Trophoblast cell (in vitro differentiated cells and primary cell): ENCODE data around the gene ADARB2.

Experiments
- DNase-seq, 2 donors: peaks; one replicate each; pipeline ENCODE4 v3.0.0-alpha.2; 2016
- H2AFZ ChIP-seq: 2 replicates; pipeline ENCODE4 v1.6.1; 2013; ENCODE audit warnings: low read length, moderate library complexity, mild to moderate bottlenecking; ENCODE audit not compliant: insufficient read depth, poor library complexity
- H2AK5ac ChIP-seq: 2 replicates; pipeline ENCODE4 v1.6.1; 2013; ENCODE audit warnings: mild to moderate bottlenecking, low read length
- H2BK120ac ChIP-seq: 2 replicates; pipeline ENCODE4 v1.6.1; 2013; ENCODE audit warnings: low read length, mild to moderate bottlenecking, moderate library complexity; ENCODE audit not compliant: insufficient read depth, poor library complexity
- H2BK12ac ChIP-seq: 2 replicates; pipeline ENCODE4 v1.6.1; 2013; ENCODE audit warnings: mild to moderate bottlenecking, low read length, moderate library complexity
- H2BK5ac ChIP-seq: 2 replicates; pipeline ENCODE4 v1.6.1; 2013; ENCODE audit warnings: low read length, low read depth, moderate library complexity, mild to moderate bottlenecking; ENCODE audit not compliant: poor library complexity
- H3K14ac ChIP-seq: 2 replicates; pipeline ENCODE4 v1.6.1; 2013; ENCODE audit warnings: mild to moderate bottlenecking, low read length
- H3K18ac ChIP-seq: 2 replicates; pipeline ENCODE4 v1.6.1; 2013; ENCODE audit warnings: mild to moderate bottlenecking, low read length
- H3K23ac ChIP-seq: 2 replicates; pipeline ENCODE4 v1.6.1; 2013; ENCODE audit warnings: low read length
- H3K27ac ChIP-seq: 2 replicates; pipeline ENCODE4 v1.5.1; 2013; ENCODE audit warnings: low read depth, mild to moderate bottlenecking, inconsistent platforms, low read length, moderate library complexity
- H3K27me3 ChIP-seq: 2 replicates; pipeline ENCODE4 v1.6.1; 2013; ENCODE audit warnings: inconsistent platforms, mild to moderate bottlenecking, low read length, moderate library complexity; ENCODE audit not compliant: insufficient read depth
- H3K36me3 ChIP-seq, 2 experiments: 1 replicate in 1 of 2; 2 replicates in 1 of 2; pipeline ENCODE4 v1.6.1; 2013; ENCODE audit warnings: low read length in 2 of 2, mild to moderate bottlenecking in 2 of 2, moderate library complexity in 1 of 2; ENCODE audit not compliant: insufficient read depth in 2 of 2, control insufficient read depth in 1 of 2
- H3K4ac ChIP-seq: 2 replicates; pipeline ENCODE4 v1.6.1; 2013; ENCODE audit warnings: low read depth, mild to moderate bottlenecking, low read length, moderate library complexity
- H3K4me1 ChIP-seq, 2 experiments: 1 replicate in 1 of 2; 2 replicates in 1 of 2; pipeline ENCODE4 v1.6.1; 2013; ENCODE audit warnings: low read length in 2 of 2, mild to moderate bottlenecking in 2 of 2, moderate library complexity in 1 of 2; ENCODE audit not compliant: insufficient read depth in 2 of 2, control insufficient read depth in 1 of 2
- H3K4me2 ChIP-seq: 2 replicates; pipeline ENCODE4 v1.6.1; 2013; ENCODE audit warnings: inconsistent platforms, mild to moderate bottlenecking, low read length, moderate library complexity
- H3K4me3 ChIP-seq: 2 replicates; pipeline ENCODE4 v1.5.1; 2013; ENCODE audit warnings: mild to moderate bottlenecking, low read depth, low read length, inconsistent platforms
- H3K79me1 ChIP-seq: one replicate; pipeline ENCODE4 v1.6.1; 2013; ENCODE audit warnings: low read length
- H3K79me2 ChIP-seq: 2 replicates; pipeline ENCODE4 v1.6.1; 2013; ENCODE audit warnings: low read length, mild to moderate bottlenecking; ENCODE audit not compliant: control insufficient read depth, insufficient read depth, poor library complexity
- H3K9ac ChIP-seq: 2 replicates; pipeline ENCODE4 v1.6.1; 2013; ENCODE audit warnings: mild to moderate bottlenecking, low read length
- H3K9me3 ChIP-seq: 2 replicates; pipeline ENCODE4 v1.6.1; 2013; ENCODE audit warnings: low read depth, mild to moderate bottlenecking, control low read depth, inconsistent platforms, low read length; ENCODE audit not compliant: insufficient read depth
- H4K12ac ChIP-seq: 2 replicates; pipeline ENCODE4 v1.6.1; 2013; ENCODE audit warnings: low read depth, mild to moderate bottlenecking, low read length, moderate library complexity
- H4K8ac ChIP-seq: 2 replicates; pipeline ENCODE4 v1.6.1; 2013; ENCODE audit warnings: low read depth, mild to moderate bottlenecking, low read length, moderate library complexity
- H4K91ac ChIP-seq: one replicate; pipeline ENCODE4 v1.6.1; 2013; ENCODE audit warnings: low read depth, mild to moderate bottlenecking, low read length, moderate library complexity
- WGBS: extraction: QIAGEN DNeasy Blood & Tissue Kit; methylation state at CpG from one replicate; pipeline ENCODE4 v1.1.7; 2013; ENCODE audit warnings: missing lambda C conversion rate; ENCODE audit not compliant: insufficient read length, insufficient coverage; ENCODE audit errors: extremely low coverage; 5-methylcytosine and 5-hydroxymethylcytosine counted together

The ADARB2 gene

GRCh38 chr10:1492641-1493040, 244.7 kb downstream of the ADARB2 start:
- H3K14ac ChIP-seq, result no peak overlapping the region
- H3K18ac ChIP-seq, result no peak overlapping the region
- H2BK12ac ChIP-seq, result no peak overlapping the region
- H3K4me3 ChIP-seq, result no peak overlapping the region
- no peak overlapping the region for H3K27ac ChIP-seq
- no peak overlapping the region for H4K12ac ChIP-seq
- no peak for DNase-seq
- H4K91ac ChIP-seq, result no peak overlapping the region
- H4K8ac ChIP-seq, result no peak overlapping the region
- H2BK120ac ChIP-seq, result no peak overlapping the region
- H3K79me2 ChIP-seq, result no peaks in the 10 kb centered on the region
- H3K79me1 ChIP-seq, result no peaks in the 10 kb centered on the region
- no peak overlapping the region for H2AFZ ChIP-seq
- no peak overlapping the region for H2BK5ac ChIP-seq
- no peak overlapping the region for H3K23ac ChIP-seq
- no peaks in the 10 kb centered on the region for H3K4me1 ChIP-seq
- H3K4ac ChIP-seq, result no peak overlapping the region
- H3K27me3 ChIP-seq, result no peaks in the 10 kb centered on the region
- H2AK5ac ChIP-seq, result no peak overlapping the region
- H3K9me3 ChIP-seq, result peaks cover 2% of the 10 kb centered on the region
- WGBS, result no CpG with 5 or more reads among the region's 9 CpGs
- H3K4me2 ChIP-seq, result no peak overlapping the region
- no peaks in the 10 kb centered on the region for H3K36me3 ChIP-seq
- H3K9ac ChIP-seq, result no peak overlapping the region

- Histone ChIP-seq H3K18ac (no peak overlapping the region), H4K12ac (no peak overlapping the region)
- WGBS, result no CpG with 5 or more reads among the region's 2 CpGs
These were observed 245.4 kb downstream of the ADARB2 start for GRCh38 chr10:1491901-1492300.

GRCh38 chr10:1489801-1490200, 247.5 kb downstream of the ADARB2 start:
- DNase-seq, result no peak
- Histone ChIP-seq H4K91ac (no peak overlapping the region), H3K18ac (no peak overlapping the region), H2AK5ac (no peak overlapping the region), H4K8ac (no peak overlapping the region), H4K12ac (no peak overlapping the region), H3K4me2 (no peak overlapping the region), H3K79me1 (no peaks in the 10 kb centered on the region), H3K4ac (no peak overlapping the region), H3K4me1 (no peaks in the 10 kb centered on the region), H2BK120ac (no peak overlapping the region), H2BK5ac (no peak overlapping the region), H3K36me3 (no peaks in the 10 kb centered on the region), H3K4me3 (no peak overlapping the region), H3K14ac (no peak overlapping the region), H3K27me3 (no peaks in the 10 kb centered on the region), H3K9ac (no peak overlapping the region), H3K79me2 (no peaks in the 10 kb centered on the region), H3K23ac (no peak overlapping the region), H3K27ac (no peak overlapping the region), H3K9me3 (peaks cover 4% of the 10 kb centered on the region), H2AFZ (no peak overlapping the region), H2BK12ac (no peak overlapping the region)
- WGBS, result no CpG with 5 or more reads among the region's 4 CpGs

More at GRCh38 chr10:1491901-1492300, 245.4 kb downstream of the ADARB2 start:
- Histone ChIP-seq H4K8ac (no peak overlapping the region), H4K91ac (no peak overlapping the region), H2AFZ (no peak overlapping the region), H3K79me2 (no peaks in the 10 kb centered on the region), H3K79me1 (no peaks in the 10 kb centered on the region), H2BK12ac (no peak overlapping the region), H3K9me3 (peaks cover 2% of the 10 kb centered on the region), H2AK5ac (no peak overlapping the region), H3K23ac (no peak overlapping the region), H3K27me3 (no peaks in the 10 kb centered on the region), H3K4me2 (no peak overlapping the region), H3K27ac (no peak overlapping the region), H2BK120ac (no peak overlapping the region), H3K4me1 (no peaks in the 10 kb centered on the region), H3K9ac (no peak overlapping the region), H3K4me3 (no peak overlapping the region), H3K14ac (no peak overlapping the region), H3K36me3 (no peaks in the 10 kb centered on the region), H2BK5ac (no peak overlapping the region), H3K4ac (no peak overlapping the region)
- no peak for DNase-seq

- no peak overlapping the region for H3K9ac ChIP-seq
- WGBS, result no CpG with 5 or more reads among the region's 20 CpGs
- no peak overlapping the region for H2AFZ ChIP-seq
- H3K9me3 ChIP-seq, result peaks cover 7% of the 10 kb centered on the region
- H2AK5ac ChIP-seq, result no peak overlapping the region
- no peaks in the 10 kb centered on the region for H3K79me1 ChIP-seq
- H2BK120ac ChIP-seq, result no peak overlapping the region
- H3K18ac ChIP-seq, result no peak overlapping the region
- no peak overlapping the region for H4K91ac ChIP-seq
- no peak overlapping the region for H4K8ac ChIP-seq
- H3K4me3 ChIP-seq, result no peak overlapping the region
- no peak overlapping the region for H3K4me2 ChIP-seq
- DNase-seq, result no peak
- H2BK12ac ChIP-seq, result no peak overlapping the region
- no peaks in the 10 kb centered on the region for H3K36me3 ChIP-seq
- H4K12ac ChIP-seq, result no peak overlapping the region
- no peak overlapping the region for H2BK5ac ChIP-seq
- H3K79me2 ChIP-seq, result no peaks in the 10 kb centered on the region
- no peaks in the 10 kb centered on the region for H3K27me3 ChIP-seq
- no peak overlapping the region for H3K14ac ChIP-seq
- H3K4ac ChIP-seq, result no peak overlapping the region
- H3K4me1 ChIP-seq, result no peaks in the 10 kb centered on the region
- no peak overlapping the region for H3K27ac ChIP-seq
- H3K23ac ChIP-seq, result no peak overlapping the region
These were observed 248.3 kb downstream of the ADARB2 start for GRCh38 chr10:1488970-1489548.
